ENCODE data around the gene ATP5F1E. TPM values are rescaled to one million over a fixed set of nuclear protein-coding genes. Genes with fewer than 3 reads are reported as not detected.

ATP5F1E gene
- 75.6 and 81.8 TPM in 2 replicates for total RNA-seq (ENCODE audit: low replicate concordance)
- long read RNA-seq, transcript ATP5F1E-201 (3 exons, 3,665 nt): major isoform, 168 of 174 reads
- long read RNA-seq, partial matches to known transcripts: 0 of 174 reads
- long read RNA-seq, other reads (novel, unspliced or antisense): 1 of 174 reads

DNA sequence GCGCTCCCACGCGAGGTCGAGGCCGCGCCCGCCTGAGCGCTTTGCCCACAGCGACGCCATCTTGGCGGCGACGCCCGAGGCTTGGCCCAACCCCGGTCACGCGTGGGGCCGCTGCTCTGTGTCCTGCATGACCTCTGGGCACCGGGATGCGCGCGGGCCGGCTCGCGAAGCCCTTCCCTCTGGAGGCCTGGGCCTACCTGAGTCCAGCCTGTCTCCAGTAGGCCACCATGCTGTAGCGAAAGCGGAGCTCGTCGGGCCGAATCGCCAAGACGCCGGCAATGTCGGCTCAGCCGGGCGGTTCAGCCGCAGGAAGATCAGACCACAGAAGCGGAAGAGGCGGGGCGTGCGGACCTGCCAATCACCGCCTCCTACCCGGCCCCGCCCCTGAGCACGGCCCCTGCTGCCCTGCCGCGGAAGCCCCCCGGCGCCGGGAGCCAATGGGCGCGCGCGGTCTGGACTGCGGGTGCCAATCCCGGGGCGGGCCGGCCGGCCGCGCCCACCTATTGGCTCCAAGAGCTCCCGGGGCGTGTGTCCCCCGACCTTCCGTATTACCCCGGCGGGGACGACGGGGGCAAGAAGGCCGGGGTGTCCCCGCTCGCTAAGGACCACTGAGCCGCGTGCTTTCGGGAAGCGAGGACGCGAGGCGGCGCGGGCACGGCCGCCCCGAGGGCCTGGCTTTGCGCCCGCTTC lies at the start of gene ATP5F1E:
ATP5F1E (minus strand) TSS at position 313 of the 690 bp plus-strand sequence; CDS start at position 229, 84 bp downstream.
- Mint-ChIP-seq H3K27me3 (no peaks in the 10 kb centered on the region), H3K4me1 (ENCODE audit: unreplicated experiment) (peaks cover 44% of the 10 kb centered on the region), H3K9me3 (no peaks in the 10 kb centered on the region), H3K27ac (peak within 1 kb of the TSS; percentile 96), H3K4me3 (peak within 1 kb of the TSS; percentile 97), H3K36me3 (peaks cover 33% of the 10 kb centered on the region)
- TF ChIP-seq, protein P1, sequence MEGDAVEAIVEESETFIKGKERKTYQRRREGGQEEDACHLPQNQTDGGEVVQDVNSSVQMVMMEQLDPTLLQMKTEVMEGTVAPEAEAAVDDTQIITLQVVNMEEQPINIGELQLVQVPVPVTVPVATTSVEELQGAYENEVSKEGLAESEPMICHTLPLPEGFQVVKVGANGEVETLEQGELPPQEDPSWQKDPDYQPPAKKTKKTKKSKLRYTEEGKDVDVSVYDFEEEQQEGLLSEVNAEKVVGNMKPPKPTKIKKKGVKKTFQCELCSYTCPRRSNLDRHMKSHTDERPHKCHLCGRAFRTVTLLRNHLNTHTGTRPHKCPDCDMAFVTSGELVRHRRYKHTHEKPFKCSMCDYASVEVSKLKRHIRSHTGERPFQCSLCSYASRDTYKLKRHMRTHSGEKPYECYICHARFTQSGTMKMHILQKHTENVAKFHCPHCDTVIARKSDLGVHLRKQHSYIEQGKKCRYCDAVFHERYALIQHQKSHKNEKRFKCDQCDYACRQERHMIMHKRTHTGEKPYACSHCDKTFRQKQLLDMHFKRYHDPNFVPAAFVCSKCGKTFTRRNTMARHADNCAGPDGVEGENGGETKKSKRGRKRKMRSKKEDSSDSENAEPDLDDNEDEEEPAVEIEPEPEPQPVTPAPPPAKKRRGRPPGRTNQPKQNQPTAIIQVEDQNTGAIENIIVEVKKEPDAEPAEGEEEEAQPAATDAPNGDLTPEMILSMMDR (conservative IDR thresholded peaks at IDR 0.05): no peak
- peak; percentile 97 for DNase-seq (ENCODE audit: extremely low spot score, unreplicated experiment)

DNA sequence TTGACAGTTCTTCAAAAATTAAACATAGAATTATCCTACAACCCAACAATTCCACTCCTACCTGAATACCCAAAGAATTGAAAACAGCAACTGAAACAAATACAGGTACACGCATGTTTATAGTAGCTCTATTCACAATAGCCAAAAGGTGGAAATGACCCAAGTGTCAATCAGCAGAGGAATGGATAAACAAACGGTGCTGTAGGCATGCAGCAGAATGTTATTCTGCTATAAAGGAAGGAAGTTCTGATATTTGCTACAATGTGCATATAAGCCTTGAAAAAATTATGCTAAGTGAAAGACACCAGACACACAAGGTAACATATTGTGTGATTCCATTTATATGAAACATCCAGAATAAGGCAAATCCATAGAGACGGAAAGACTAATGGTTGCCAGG lies 48.9 kb upstream of the ATP5F1E start:
- no peak for DNase-seq (ENCODE audit: extremely low spot score, unreplicated experiment)
- Mint-ChIP-seq H3K9me3 (no peaks in the 10 kb centered on the region), H3K27me3 (peaks cover 14% of the 10 kb centered on the region), H3K4me3 (no peak overlapping the region), H3K36me3 (no peaks in the 10 kb centered on the region), H3K27ac (peak overlapping the region; percentile 8), H3K4me1 (ENCODE audit: unreplicated experiment) (no peaks in the 10 kb centered on the region)
- TF ChIP-seq, protein P1 (conservative IDR thresholded peaks at IDR 0.05): no peak

DNA sequence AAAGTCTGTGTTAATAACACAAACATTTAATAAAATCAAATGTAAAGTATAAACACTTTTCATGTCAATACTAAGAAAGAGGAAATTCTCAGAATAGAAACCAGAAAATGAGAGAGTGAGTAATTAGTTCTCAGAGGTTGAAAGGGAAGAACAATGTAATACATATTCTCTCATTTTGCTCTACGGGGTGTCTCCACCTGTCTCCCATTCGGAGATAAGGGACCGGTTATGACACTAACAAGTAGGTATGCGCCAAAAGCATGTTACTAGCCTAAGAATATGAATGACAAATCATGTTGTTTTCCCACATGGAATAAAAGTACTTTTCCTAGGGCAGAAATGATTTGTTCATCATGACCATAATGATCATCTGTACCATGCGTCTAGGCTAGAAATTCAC lies 46.1 kb upstream of the ATP5F1E start:
- TF ChIP-seq, protein P1 (conservative IDR thresholded peaks at IDR 0.05): no peak
- DNase-seq (ENCODE audit: extremely low spot score, unreplicated experiment): no peak
- H3K36me3 Mint-ChIP-seq: no peaks in the 10 kb centered on the region
- peaks cover 7% of the 10 kb centered on the region for H3K4me1 Mint-ChIP-seq (ENCODE audit: unreplicated experiment)
- H3K27me3 Mint-ChIP-seq: peaks cover 30% of the 10 kb centered on the region
- H3K27ac Mint-ChIP-seq: no peak overlapping the region
- no peak overlapping the region for H3K4me3 Mint-ChIP-seq
- no peaks in the 10 kb centered on the region for H3K9me3 Mint-ChIP-seq

GRCh38 chr20:59077705-59078104 lies 45.6 kb upstream of the ATP5F1E start:
- Mint-ChIP-seq H3K36me3 (no peaks in the 10 kb centered on the region), H3K27me3 (peaks cover 34% of the 10 kb centered on the region), H3K4me3 (no peak overlapping the region), H3K4me1 (ENCODE audit: unreplicated experiment) (peaks cover 11% of the 10 kb centered on the region), H3K27ac (no peak overlapping the region), H3K9me3 (no peaks in the 10 kb centered on the region)
- TF ChIP-seq, protein P1 (conservative IDR thresholded peaks at IDR 0.05): no peak
- DNase-seq (ENCODE audit: extremely low spot score, unreplicated experiment): no peak

DNA sequence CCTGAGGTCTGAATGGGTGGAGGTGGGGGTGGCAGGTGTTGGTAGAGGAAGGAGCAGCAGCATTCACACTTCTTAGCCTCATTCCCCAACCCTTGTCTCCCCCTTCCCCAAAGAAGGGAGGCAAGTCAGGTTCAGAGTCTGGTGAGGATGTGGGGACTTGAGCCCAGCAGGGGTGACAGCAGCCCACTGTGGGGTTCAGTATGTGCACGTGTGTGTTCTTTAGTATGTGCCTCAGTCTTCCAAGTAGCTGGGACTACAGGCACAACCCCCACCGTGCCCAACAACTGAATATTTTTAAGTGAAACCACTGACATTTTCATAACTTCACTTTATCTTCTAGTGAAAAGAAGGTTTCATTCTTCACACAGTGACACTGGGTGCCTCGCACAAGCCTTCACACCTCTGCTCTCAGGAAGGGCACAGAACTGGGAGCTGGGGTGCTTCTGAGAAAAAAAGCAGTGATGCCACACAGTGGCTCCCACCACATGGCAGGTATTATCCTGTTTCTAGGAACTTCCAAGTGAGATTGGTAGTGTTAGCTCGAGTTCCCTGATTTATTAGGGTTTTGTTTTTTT lies 43.9 kb upstream of the ATP5F1E start:
- Mint-ChIP-seq H3K36me3 (no peaks in the 10 kb centered on the region), H3K27me3 (peaks cover 38% of the 10 kb centered on the region), H3K4me3 (no peak overlapping the region), H3K4me1 (ENCODE audit: unreplicated experiment) (peaks cover 11% of the 10 kb centered on the region), H3K9me3 (no peaks in the 10 kb centered on the region), H3K27ac (no peak overlapping the region)
- no peak for DNase-seq (ENCODE audit: extremely low spot score, unreplicated experiment)
- TF ChIP-seq, protein P1 (conservative IDR thresholded peaks at IDR 0.05): no peak

All from type B pancreatic cell (in vitro differentiated cells).